ENCODE measurements around the gene ZNHIT1.

Gene ZNHIT1

DNA sequence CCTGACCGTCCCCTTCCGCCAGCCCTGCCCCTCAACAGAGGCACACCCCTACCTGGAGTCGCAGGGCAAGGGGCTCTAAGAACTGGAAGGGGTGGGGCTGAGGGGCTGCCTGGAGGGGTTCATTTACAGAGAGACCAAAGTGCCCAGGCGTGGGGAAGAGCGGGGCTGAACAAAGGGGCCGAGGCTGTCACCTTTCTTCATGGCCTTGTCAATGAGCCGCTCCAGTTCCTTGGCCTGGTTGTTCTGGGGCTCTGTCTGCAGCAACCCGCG lies 21.9 kb downstream of the ZNHIT1 start:
- ChIA-PET POLR2A (no interaction called here), CTCF (no interaction called here)
- DNase-seq (ENCODE audit: extremely low spot score) = no peak
- TF ChIP-seq TARDBP (IDR thresholded peaks at IDR 0.05) (no peak), SUZ12 (IDR thresholded peaks at IDR 0.05) (no peak), HDGF (IDR thresholded peaks at IDR 0.05; ENCODE audit: borderline replicate concordance) (no peak), FOXA1 (IDR thresholded peaks at IDR 0.05) (no peak), CTBP1 (IDR thresholded peaks at IDR 0.05; ENCODE audit: borderline replicate concordance) (no peak), BHLHE40 (IDR thresholded peaks at IDR 0.05; ENCODE audit: borderline replicate concordance) (no peak), SP1 (IDR thresholded peaks at IDR 0.05) (no peak), L3MBTL2 (conservative IDR thresholded peaks at IDR 0.05) (no peak), ARNT (IDR thresholded peaks at IDR 0.05) (no peak), ELF4 (IDR thresholded peaks at IDR 0.05) (no peak), LEF1 (IDR thresholded peaks at IDR 0.05; ENCODE audit: borderline replicate concordance) (no peak)
- TF ChIP-seq, protein P1, sequence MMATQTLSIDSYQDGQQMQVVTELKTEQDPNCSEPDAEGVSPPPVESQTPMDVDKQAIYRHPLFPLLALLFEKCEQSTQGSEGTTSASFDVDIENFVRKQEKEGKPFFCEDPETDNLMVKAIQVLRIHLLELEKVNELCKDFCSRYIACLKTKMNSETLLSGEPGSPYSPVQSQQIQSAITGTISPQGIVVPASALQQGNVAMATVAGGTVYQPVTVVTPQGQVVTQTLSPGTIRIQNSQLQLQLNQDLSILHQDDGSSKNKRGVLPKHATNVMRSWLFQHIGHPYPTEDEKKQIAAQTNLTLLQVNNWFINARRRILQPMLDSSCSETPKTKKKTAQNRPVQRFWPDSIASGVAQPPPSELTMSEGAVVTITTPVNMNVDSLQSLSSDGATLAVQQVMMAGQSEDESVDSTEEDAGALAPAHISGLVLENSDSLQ (IDR thresholded peaks at IDR 0.05) = no peak

DNA sequence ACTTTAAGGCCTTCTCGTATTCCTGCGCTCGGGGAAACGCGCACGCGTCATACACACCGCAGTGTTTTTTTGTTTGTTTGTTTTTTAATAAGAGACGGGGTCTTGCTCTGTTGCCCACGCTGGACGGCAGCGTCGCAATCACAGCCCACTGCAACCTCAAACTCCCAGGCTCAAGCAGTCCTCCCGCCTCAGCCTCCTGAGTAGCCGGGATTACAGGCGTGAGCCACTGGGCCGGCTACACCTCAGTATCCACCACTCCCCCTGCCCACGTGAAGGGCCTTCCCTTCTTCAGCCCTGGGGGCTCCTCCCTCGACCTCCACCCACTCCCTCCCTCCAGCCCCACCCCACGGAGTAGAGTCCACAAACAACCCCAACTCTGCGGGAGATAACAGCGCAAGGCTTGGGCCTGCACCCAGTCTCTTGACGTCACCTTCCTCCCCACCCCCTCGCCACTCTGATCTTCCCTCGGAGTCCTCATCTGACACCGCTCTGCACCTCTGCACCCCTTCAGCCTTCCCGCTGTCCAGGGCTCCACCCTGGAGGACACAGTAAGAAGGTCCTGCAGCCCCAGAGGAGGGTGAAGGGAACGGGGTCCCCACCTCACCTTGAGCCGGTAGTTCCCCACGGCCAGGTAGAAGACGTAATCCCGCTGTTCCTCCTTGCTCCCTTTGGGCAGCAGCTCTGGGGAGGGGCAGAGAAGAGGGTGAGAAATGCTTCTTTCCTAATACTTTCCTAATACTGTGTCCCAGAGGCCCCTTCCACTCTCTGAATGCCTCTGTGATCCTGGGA lies 22.5 kb downstream of the ZNHIT1 start:
- no peak for DNase-seq (ENCODE audit: extremely low spot score)
- ChIA-PET POLR2A (interaction anchor here (0.8 kb wide), 1 partner anchor 23 kb away, joined by 3 read pairs; the partner anchor contains the start of genes PLOD3 and ZNHIT1), CTCF (no interaction called here)
- no peak for TF ChIP-seq FOXM1 (IDR thresholded peaks at IDR 0.05; ENCODE audit: borderline replicate concordance)

DNA sequence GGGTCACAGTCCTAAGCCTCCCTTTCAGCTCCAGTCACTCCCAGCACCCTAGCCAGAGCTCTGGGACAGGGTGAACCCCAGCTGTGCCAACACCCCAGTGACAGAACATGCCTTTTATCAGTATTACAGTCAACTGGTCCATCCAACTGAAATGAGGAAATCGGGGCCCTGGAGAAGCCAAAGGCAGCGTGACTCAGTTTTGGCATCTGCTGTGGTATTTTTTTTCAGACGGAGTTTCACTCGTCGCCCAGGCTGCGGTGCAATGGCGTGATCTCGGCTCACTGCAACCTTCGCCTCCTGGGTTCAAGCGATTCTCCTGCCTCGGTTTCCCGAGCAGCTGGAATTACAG lies 23.0 kb downstream of the ZNHIT1 start:
- ChIA-PET POLR2A (interaction anchor here (0.8 kb wide), 1 partner anchor 23 kb away, joined by 3 read pairs; the partner anchor contains the start of genes PLOD3 and ZNHIT1), CTCF (no interaction called here)
- no peak for TF ChIP-seq L3MBTL2 (conservative IDR thresholded peaks at IDR 0.05)
- TF ChIP-seq SP1 (IDR thresholded peaks at IDR 0.05) = no peak
- TF ChIP-seq FOXM1 (IDR thresholded peaks at IDR 0.05; ENCODE audit: borderline replicate concordance) = no peak
- no peak for TF ChIP-seq ARNT (IDR thresholded peaks at IDR 0.05)
- no peak for TF ChIP-seq CTBP1 (IDR thresholded peaks at IDR 0.05; ENCODE audit: borderline replicate concordance)
- TF ChIP-seq NFRKB (IDR thresholded peaks at IDR 0.05) = no peak
- TF ChIP-seq BHLHE40 (IDR thresholded peaks at IDR 0.05; ENCODE audit: borderline replicate concordance) = no peak
- TF ChIP-seq, protein P1 (IDR thresholded peaks at IDR 0.05) = no peak
- no peak for DNase-seq (ENCODE audit: extremely low spot score)

DNA sequence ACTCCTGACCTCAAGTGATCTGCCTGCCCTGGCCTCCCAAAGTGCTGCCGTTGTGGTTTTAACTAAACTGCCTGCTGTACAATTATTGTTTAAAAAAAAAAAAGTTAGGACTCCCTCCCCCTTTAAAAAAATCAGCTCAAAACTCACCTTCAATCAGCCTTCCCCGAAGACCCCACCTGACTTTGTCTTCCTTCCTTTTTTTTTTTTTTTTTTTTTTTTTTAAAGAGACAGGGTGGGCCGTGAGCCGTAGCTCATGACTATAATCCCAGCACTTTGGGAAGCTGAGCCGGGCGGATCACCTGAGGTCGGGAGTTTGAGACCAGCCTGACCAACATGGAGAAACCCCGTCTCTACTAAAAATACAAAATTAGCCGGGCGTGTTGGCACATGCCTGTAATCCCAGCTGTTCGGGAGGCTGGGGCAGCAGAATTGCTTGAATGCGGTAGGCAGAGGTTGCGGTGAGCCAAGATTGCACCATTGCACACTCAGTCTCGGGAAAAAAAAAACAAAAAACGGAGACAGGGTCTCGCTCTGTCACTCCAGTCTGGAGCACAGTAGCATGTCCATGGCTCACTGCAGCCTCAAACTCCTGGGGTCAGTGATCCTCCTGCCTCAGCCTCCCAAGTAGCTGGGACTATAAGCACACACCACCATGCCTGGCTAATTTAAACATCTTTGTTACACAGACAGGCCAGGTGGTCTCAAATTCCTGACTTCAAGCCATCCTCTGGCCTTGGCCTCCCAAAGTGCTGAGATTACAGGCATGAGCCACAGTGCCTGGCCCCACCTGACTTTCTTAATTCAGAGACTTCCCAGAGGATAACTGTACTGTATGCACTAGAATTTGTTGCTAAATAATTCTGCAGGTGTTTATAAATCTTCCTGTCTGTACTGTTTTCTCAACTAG lies 23.7 kb downstream of the ZNHIT1 start:
- no peak for DNase-seq (ENCODE audit: extremely low spot score)
- ChIA-PET POLR2A (interaction anchor here (0.8 kb wide), 1 partner anchor 24 kb away, joined by 3 read pairs; the partner anchor contains the start of genes PLOD3 and ZNHIT1), CTCF (no interaction called here)
- TF ChIP-seq LEF1 (IDR thresholded peaks at IDR 0.05; ENCODE audit: borderline replicate concordance) (no peak), SP1 (IDR thresholded peaks at IDR 0.05) (no peak), ELF4 (IDR thresholded peaks at IDR 0.05) (no peak), BHLHE40 (IDR thresholded peaks at IDR 0.05; ENCODE audit: borderline replicate concordance) (no peak), HDGF (IDR thresholded peaks at IDR 0.05; ENCODE audit: borderline replicate concordance) (no peak), ARNT (IDR thresholded peaks at IDR 0.05) (no peak), FOXM1 (IDR thresholded peaks at IDR 0.05; ENCODE audit: borderline replicate concordance) (no peak), L3MBTL2 (conservative IDR thresholded peaks at IDR 0.05) (no peak), SUZ12 (IDR thresholded peaks at IDR 0.05) (no peak), ZNF384 (IDR thresholded peaks at IDR 0.05) (no peak), TARDBP (IDR thresholded peaks at IDR 0.05) (no peak), NFRKB (IDR thresholded peaks at IDR 0.05) (no peak), CTBP1 (IDR thresholded peaks at IDR 0.05; ENCODE audit: borderline replicate concordance) (no peak), FOXK2 (IDR thresholded peaks at IDR 0.05) (no peak), FOXA1 (IDR thresholded peaks at IDR 0.05) (no peak)
- TF ChIP-seq, protein P1 (IDR thresholded peaks at IDR 0.05) = no peak

DNA sequence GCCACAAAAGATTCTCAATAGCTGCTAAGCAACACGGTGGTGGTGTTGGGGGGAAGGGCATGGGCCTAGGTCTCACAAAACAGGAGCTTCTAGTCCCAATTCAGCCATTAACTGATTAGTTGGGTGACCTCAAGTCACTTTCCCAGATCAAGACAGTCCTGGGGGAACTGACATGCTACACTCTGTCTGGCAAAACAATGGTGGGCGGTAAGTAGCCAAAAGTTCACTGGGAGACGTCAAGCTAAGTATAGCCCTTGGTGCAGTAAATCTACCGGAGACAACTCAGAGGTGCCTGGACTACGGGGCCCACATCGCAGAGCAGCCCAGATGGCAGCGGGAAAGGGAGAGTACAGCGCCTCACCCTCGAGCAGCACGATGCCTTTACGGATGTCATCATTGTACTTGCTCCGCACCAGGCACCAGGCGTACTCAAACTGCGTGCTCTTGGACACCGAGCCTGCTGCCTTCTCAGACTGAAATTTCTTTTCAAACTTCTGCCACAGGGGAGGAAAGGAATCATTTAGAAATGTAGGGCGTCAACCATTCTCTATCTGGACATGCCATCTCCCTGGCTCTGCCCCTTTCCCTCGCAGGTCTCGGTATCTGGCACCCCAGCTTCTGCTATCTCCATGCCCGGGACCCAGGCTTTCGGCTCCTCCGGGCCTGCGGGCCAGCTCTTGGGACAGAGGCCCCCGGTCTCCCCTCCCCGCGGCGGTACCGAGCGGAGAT lies 25.8 kb downstream of the ZNHIT1 start:
- DNase-seq (ENCODE audit: extremely low spot score) = no peak
- POLR2A ChIA-PET = interaction anchor here (0.8 to 4.5 kb wide), 12 partner anchors 8 to 368 kb away, joined by 3 to 38 read pairs (median 4); partner anchors contain the start of genes IFT22, PLOD3 and ZNHIT1
- TF ChIP-seq HDGF (IDR thresholded peaks at IDR 0.05; ENCODE audit: borderline replicate concordance) = no peak
- no peak for TF ChIP-seq LEF1 (IDR thresholded peaks at IDR 0.05; ENCODE audit: borderline replicate concordance)
- CTCF ChIA-PET = interaction anchor here (0.5 to 2.5 kb wide), 11 partner anchors 9 to 163 kb away, joined by 3 to 12 read pairs (median 3); partner anchors contain the start of genes PLOD3 and ZNHIT1

Data from HEK293T (cell line).